GM12892 (cell line): ENCODE measurements around the gene CPXM1.

Experiments used
- POLR2A ChIP-seq: IDR thresholded peaks from 2 replicates; pipeline ENCODE4 v1.6.1; 2011; ENCODE audit warnings: low read depth, low read length, control low read depth
- POLR2AphosphoS5 ChIP-seq: IDR thresholded peaks from 2 replicates; pipeline ENCODE4 v1.6.1; 2011; ENCODE audit warnings: low read depth, low read length, control low read depth

DNA sequence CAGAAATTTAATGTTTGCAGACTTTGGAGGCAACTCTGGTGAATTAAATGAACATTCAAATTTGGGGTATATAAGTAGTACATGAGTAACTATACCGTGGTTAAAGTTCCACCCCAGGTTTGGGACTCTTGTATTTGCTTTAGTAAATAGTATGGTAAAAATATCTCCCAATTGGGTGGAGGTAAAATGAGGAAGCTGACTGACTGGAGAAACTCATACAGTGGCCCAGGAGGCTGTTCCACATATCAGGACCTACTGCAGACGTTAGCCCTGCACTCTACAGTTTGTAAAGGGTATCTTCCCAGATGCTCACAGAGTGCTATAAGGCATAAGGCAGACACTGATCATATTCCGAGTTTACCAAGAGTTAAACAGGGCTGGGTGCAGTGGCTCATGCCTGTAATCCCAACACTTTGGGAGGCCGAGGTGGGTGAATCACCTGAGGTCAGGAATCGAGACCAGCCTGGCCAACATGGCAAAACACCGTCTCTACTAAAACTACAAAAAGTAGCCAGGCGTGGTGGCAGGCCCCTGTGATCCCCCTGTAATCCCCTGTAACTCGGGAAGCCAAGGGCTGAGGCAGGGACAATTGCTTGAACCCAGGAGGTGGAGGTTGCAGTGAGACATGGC is 53.7 kb downstream of the CPXM1 start:
- TF ChIP-seq POLR2A = no peak
- TF ChIP-seq POLR2AphosphoS5 = no peak
